ENCODE results near the gene NSD2.

GRCh38 chr4:1873776-1874175 lies 2.6 kb downstream of the NSD2 start:
- no peak for TF ChIP-seq EZH2 (IDR thresholded peaks at IDR 0.05; ENCODE audit: borderline replicate concordance, insufficient read depth, low read depth, low read length, poor library complexity, severe bottlenecking)
- no peak for TF ChIP-seq CTCF (IDR thresholded peaks at IDR 0.05)
